ENCODE results near the gene CAPS2.

DNA sequence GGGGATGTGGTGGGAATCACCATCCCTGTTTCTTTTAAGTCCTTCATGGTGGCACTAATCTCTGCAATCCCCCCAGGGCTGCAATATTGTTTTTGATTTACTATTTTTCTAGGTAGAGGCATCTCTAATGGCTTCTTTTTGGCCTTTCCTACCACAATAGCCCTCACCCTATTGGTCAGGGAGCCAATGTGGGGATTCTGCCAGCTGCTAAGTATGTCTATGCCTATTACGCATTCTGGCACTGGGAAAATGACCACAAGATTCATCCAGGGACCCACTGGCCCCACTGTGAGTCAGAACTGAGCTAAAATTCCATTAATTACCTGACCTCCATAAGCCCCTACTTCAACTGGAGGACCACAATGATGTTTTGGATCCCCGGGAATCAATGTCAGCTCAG lies 44.8 kb upstream of the CAPS2 start:
- no peak for TF ChIP-seq CTCF (conservative IDR thresholded peaks at IDR 0.05; ENCODE audit: low read length)
- no peak for TF ChIP-seq EZH2phosphoT487 (IDR thresholded peaks at IDR 0.05; ENCODE audit: borderline replicate concordance, low read depth, low read length)

Data from OCI-LY7 (cell line).